Neural cell (in vitro differentiated cells): ENCODE measurements around the gene GABRB2. TPM values are rescaled to one million over a fixed set of nuclear protein-coding genes. Genes with fewer than 3 reads are reported as not detected.

Experiments
- H2AFZ ChIP-seq: fragments of 200-600, 300-800 bp; sonication (generic), shearing (Covaris generic); 2 replicates; pipeline ENCODE4 v1.6.0; 2014; ENCODE audit warnings: low read depth, mild to moderate bottlenecking, antibody characterized with exemption, low read length, moderate library complexity
- H3F3A ChIP-seq: fragments of 200-600 bp; shearing (Covaris generic); 2 replicates; pipeline ENCODE4 v1.6.1; 2016; ENCODE audit warnings: mild to moderate bottlenecking, moderate library complexity, mixed read lengths, antibody characterized with exemption, low read length; ENCODE audit not compliant: insufficient read depth, poor library complexity, severe bottlenecking
- H3K27ac ChIP-seq: fragments of 200-600, 300-800 bp; sonication (generic), shearing (Covaris generic); 2 replicates; pipeline ENCODE4 v1.5.1; 2014; ENCODE audit warnings: mild to moderate bottlenecking, low read length, moderate library complexity
- H3K27me3 ChIP-seq: fragments of 300-800, 200-600 bp; sonication (generic), shearing (Covaris generic); 2 replicates; pipeline ENCODE4 v1.6.0; 2014; ENCODE audit warnings: mild to moderate bottlenecking, low read depth, low read length, moderate library complexity; ENCODE audit not compliant: insufficient read depth
- H3K36me3 ChIP-seq: fragments of 300-800, 200-600 bp; sonication (generic), shearing (Covaris generic); 2 replicates; pipeline ENCODE4 v1.5.1; 2014; ENCODE audit warnings: mild to moderate bottlenecking, antibody characterized with exemption, low read length, moderate library complexity; ENCODE audit not compliant: insufficient read depth
- H3K4me2 ChIP-seq: fragments of 300-800, 200-600 bp; sonication (generic), shearing (Covaris generic); 2 replicates; pipeline ENCODE4 v1.6.0; 2014; ENCODE audit warnings: mild to moderate bottlenecking, low read length
- H3K4me3 ChIP-seq: fragments of 300-800, 200-600 bp; sonication (generic), shearing (Covaris generic); 2 replicates; pipeline ENCODE4 v1.5.1; 2014; ENCODE audit warnings: mild to moderate bottlenecking, low read length, moderate library complexity
- H3K79me2 ChIP-seq: fragments of 200-600 bp; shearing (Covaris generic); replicated peaks from 2 replicates; pipeline ENCODE4 v1.6.0; 2014; ENCODE audit warnings: mild to moderate bottlenecking, low read length, moderate library complexity; ENCODE audit not compliant: insufficient read depth
- H3K9ac ChIP-seq: fragments of 300-800, 200-600 bp; sonication (generic), shearing (Covaris generic); 2 replicates; pipeline ENCODE4 v1.6.1; 2016; ENCODE audit warnings: mild to moderate bottlenecking, low read length, mixed read lengths
- H3K9me2 ChIP-seq: fragments of 200-600 bp; shearing (Covaris generic); 2 replicates; pipeline ENCODE4 v1.6.1; 2016; ENCODE audit warnings: mild to moderate bottlenecking, low read length, mixed read lengths; ENCODE audit not compliant: insufficient read depth
- H3K9me3 ChIP-seq: fragments of 200-600, 300-800 bp; sonication (generic), shearing (Covaris generic); 2 replicates; pipeline ENCODE4 v1.6.1; 2016; ENCODE audit warnings: mild to moderate bottlenecking, mixed run types, low read length, moderate library complexity, mixed read lengths
- H4K20me1 ChIP-seq: fragments of 200-600 bp; shearing (Covaris generic); 2 replicates; pipeline ENCODE4 v1.6.1; 2016; ENCODE audit warnings: mild to moderate bottlenecking, mixed run types; ENCODE audit not compliant: insufficient read depth
- CTCF ChIP-seq: fragments of 450-650 bp; IDR thresholded peaks from 2 replicates; pipeline ENCODE4 v1.5.1; 2014; ENCODE audit warnings: antibody characterized with exemption, mild to moderate bottlenecking, moderate library complexity; ENCODE audit not compliant: poor library complexity, severe bottlenecking
- EP300 ChIP-seq: fragments of 450-650 bp; conservative IDR thresholded peaks from 2 replicates; pipeline ENCODE4 v1.6.1; 2014; ENCODE audit warnings: antibody characterized with exemption, mild to moderate bottlenecking, moderate library complexity; ENCODE audit not compliant: poor library complexity, severe bottlenecking
- EZH2 ChIP-seq: fragments of 200-600, 300-800 bp; shearing (Covaris generic), sonication (generic); IDR thresholded peaks from 2 replicates; pipeline ENCODE4 v1.6.1; 2014; ENCODE audit warnings: antibody characterized with exemption, low read length, borderline replicate concordance, mild to moderate bottlenecking; ENCODE audit not compliant: insufficient read depth, poor library complexity, severe bottlenecking
- MXI1 ChIP-seq: fragments of 450-650 bp; conservative IDR thresholded peaks from 2 replicates; pipeline ENCODE4 v1.6.1; 2014; ENCODE audit warnings: antibody characterized with exemption, mild to moderate bottlenecking; ENCODE audit not compliant: poor library complexity, severe bottlenecking
- POLR2AphosphoS5 ChIP-seq: IDR thresholded peaks from 2 replicates; pipeline ENCODE4 v1.6.1; 2012
- RAD21 ChIP-seq: fragments of 450-650 bp; conservative IDR thresholded peaks from 2 replicates; pipeline ENCODE4 v1.6.1; 2014; ENCODE audit warnings: antibody characterized with exemption, mild to moderate bottlenecking, moderate library complexity
- REST ChIP-seq: IDR thresholded peaks from 2 replicates; pipeline ENCODE4 v1.6.1; 2012; ENCODE audit warnings: borderline replicate concordance
- SMC3 ChIP-seq: fragments of 450-650 bp; conservative IDR thresholded peaks from 2 replicates; pipeline ENCODE4 v1.6.1; 2014; ENCODE audit warnings: antibody characterized with exemption, mild to moderate bottlenecking, moderate library complexity; ENCODE audit not compliant: poor library complexity
- TAF1 ChIP-seq: IDR thresholded peaks from 2 replicates; pipeline ENCODE4 v1.6.1; 2012; ENCODE audit warnings: low read depth
- polyA plus RNA-seq: library from polyadenylated mRNA; depleted of rRNA; stranded (reverse); fragments of >200 nt; gene quantifications from 2 replicates; pipeline ENCODE4 v1.2.3, GENCODE V29; 2014

The GABRB2 gene
- polyA plus RNA-seq, 1 donor from 2014 or later = 106 TPM

GRCh38 chr5:161397448-161397847, 149.1 kb downstream of the GABRB2 start:
- Histone ChIP-seq H3K27ac (no peak overlapping the region), H3F3A (no peaks in the 10 kb centered on the region), H4K20me1 (no peaks in the 10 kb centered on the region), H3K4me2 (no peak overlapping the region), H2AFZ (no peak overlapping the region), H3K4me3 (no peak overlapping the region), H3K9me2 (no peaks in the 10 kb centered on the region), H3K9me3 (no peaks in the 10 kb centered on the region), H3K27me3 (no peaks in the 10 kb centered on the region), H3K79me2 (no peaks in the 10 kb centered on the region), H3K9ac (no peak overlapping the region), H3K36me3 (no peaks in the 10 kb centered on the region)
- no peak for TF ChIP-seq REST
- no peak for TF ChIP-seq CTCF
- no peak for TF ChIP-seq EZH2
- TF ChIP-seq MXI1 = no peak
- no peak for TF ChIP-seq POLR2AphosphoS5
- no peak for TF ChIP-seq EP300
- TF ChIP-seq RAD21 = no peak
- TF ChIP-seq SMC3 = no peak

- H2AFZ ChIP-seq = no peak overlapping the region
- no peaks in the 10 kb centered on the region for H3F3A ChIP-seq
- H3K9me2 ChIP-seq = no peaks in the 10 kb centered on the region
- no peak overlapping the region for H3K9ac ChIP-seq
- H3K27me3 ChIP-seq = no peaks in the 10 kb centered on the region
- H3K4me2 ChIP-seq = no peak overlapping the region
- H3K4me3 ChIP-seq = no peak overlapping the region
- no peak overlapping the region for H3K27ac ChIP-seq
- no peaks in the 10 kb centered on the region for H3K36me3 ChIP-seq
- H3K9me3 ChIP-seq = no peaks in the 10 kb centered on the region
- no peaks in the 10 kb centered on the region for H3K79me2 ChIP-seq
- TF ChIP-seq POLR2AphosphoS5 (no peak), EP300 (no peak), EZH2 (no peak), TAF1 (no peak), MXI1 (no peak), SMC3 (no peak), CTCF (no peak), RAD21 (no peak), REST (no peak)
- no peaks in the 10 kb centered on the region for H4K20me1 ChIP-seq
Observed at GRCh38 chr5:161396171-161396570, 150.4 kb downstream of the GABRB2 start.
